ENCODE results near the gene ZNF699. TPM values are rescaled to one million over a fixed set of nuclear protein-coding genes. Genes with fewer than 3 reads are reported as not detected.
"Not testable (repeated sequence)": the region's sequence is repeated elsewhere in the genome, so short reads cannot be mapped to it uniquely, and the experiment has no call there.

Gene ZNF699
- total and polyA plus RNA-seq, 10 of the 15 experiments (the other 5 are each of a cell fraction or from before 2014, with no cell fraction given) = 0.04 to 2.9 (median 1.7) TPM

DNA sequence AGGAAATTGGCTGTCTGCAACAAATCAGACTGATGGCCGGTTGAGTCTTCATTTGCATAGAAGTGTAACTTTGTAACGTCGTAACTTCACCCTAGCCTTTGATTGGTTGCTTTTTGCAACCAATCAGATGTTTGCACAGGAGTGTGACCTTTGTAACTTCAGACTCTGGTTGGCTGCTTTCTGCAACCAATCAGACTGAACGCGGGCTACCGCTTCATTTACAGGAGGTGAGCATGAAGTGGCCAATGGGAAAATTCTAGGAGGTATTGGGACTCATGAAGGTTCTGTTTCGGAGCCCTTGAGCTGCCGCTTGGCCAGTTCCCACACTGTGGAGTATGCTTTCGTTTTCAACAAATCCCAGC lies 13.9 kb upstream of the ZNF699 start:
- Histone ChIP-seq H3K79me2 (ENCODE audit: control insufficient read depth, insufficient read depth, low read length) (no peaks in the 10 kb centered on the region; the same call in 1 of the 2 replicates), H3K9ac (ENCODE audit: control insufficient read depth, insufficient read depth, low read length) (peak overlapping the region; percentile 45; the same call in 1 of the 2 replicates), H3K4me2 (ENCODE audit: control insufficient read depth, insufficient read depth) (peak overlapping the region; percentile 96), H3K4me3 (peak overlapping the region; percentile 61), H4K20me1 (ENCODE audit: control insufficient read depth, insufficient read depth) (no peaks in the 10 kb centered on the region), H3K27me3 (replicated peaks in 1 of 2; ENCODE audit: control insufficient read depth in 2 of 2, insufficient read depth in 2 of 2, low read length in 1 of 2) (no peaks in the 10 kb centered on the region), H3K27ac (ENCODE audit: control insufficient read depth, insufficient read depth) (peak overlapping the region; percentile 51), H3K9me3 (replicated peaks; ENCODE audit: control insufficient read depth, insufficient read depth, low read length) (peaks cover 6% of the 10 kb centered on the region; the same call in 2 of the 3 replicates), H2AFZ (ENCODE audit: control insufficient read depth, low read depth, low read length) (peak overlapping the region; percentile 86), H3K36me3 (ENCODE audit: control insufficient read depth in 2 of 2, insufficient read depth in 2 of 2, low read length in 1 of 2) (no peaks in the 10 kb centered on the region), H3K4me1 (ENCODE audit: control insufficient read depth, insufficient read depth, low read length) (peaks cover 3% of the 10 kb centered on the region; the same call in 1 of the 2 replicates)
- intact Hi-C loops (cut with micrococcal nuclease; ENCODE audit: unreplicated experiment) = no loop called here
- RAD21 ChIA-PET (ENCODE audit: unreplicated experiment) = interaction anchor here (0.5 to 1.1 kb wide), 2 partner anchors 111 to 352 kb away, joined by 3 read pairs; partner anchors contain the start of gene ZNF266
- POLR2A ChIA-PET = interaction anchor here (0.5 to 0.8 kb wide), 2 partner anchors 15 to 1104 kb away, joined by 3 to 4 read pairs; no protein-coding TSS in a partner anchor
- ATAC-seq (peak; percentile 64), FAIRE-seq (no peak), DNase-seq (ENCODE audit: low read depth, low spot score) (peak; percentile 32)
- in situ Hi-C loops (cut with MboI) = loop anchor here (10.0 kb wide), 1 partner anchor 471 kb away; no protein-coding TSS in a partner anchor
- no peak for TF ChIP-seq MEF2B (IDR thresholded peaks at IDR 0.05; ENCODE audit: partially characterized antibody, poor library complexity, severe bottlenecking)
- 0 out of 2 replicates have a peak, but pooled peaks have one; percentile 12 for TF ChIP-seq CREB1 (IDR thresholded peaks at IDR 0.05; ENCODE audit: low read depth)
- TF ChIP-seq, protein P1, sequence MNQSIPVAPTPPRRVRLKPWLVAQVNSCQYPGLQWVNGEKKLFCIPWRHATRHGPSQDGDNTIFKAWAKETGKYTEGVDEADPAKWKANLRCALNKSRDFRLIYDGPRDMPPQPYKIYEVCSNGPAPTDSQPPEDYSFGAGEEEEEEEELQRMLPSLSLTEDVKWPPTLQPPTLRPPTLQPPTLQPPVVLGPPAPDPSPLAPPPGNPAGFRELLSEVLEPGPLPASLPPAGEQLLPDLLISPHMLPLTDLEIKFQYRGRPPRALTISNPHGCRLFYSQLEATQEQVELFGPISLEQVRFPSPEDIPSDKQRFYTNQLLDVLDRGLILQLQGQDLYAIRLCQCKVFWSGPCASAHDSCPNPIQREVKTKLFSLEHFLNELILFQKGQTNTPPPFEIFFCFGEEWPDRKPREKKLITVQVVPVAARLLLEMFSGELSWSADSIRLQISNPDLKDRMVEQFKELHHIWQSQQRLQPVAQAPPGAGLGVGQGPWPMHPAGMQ (IDR thresholded peaks at IDR 0.05; ENCODE audit: borderline replicate concordance) = no peak
- TF ChIP-seq, protein P2, sequence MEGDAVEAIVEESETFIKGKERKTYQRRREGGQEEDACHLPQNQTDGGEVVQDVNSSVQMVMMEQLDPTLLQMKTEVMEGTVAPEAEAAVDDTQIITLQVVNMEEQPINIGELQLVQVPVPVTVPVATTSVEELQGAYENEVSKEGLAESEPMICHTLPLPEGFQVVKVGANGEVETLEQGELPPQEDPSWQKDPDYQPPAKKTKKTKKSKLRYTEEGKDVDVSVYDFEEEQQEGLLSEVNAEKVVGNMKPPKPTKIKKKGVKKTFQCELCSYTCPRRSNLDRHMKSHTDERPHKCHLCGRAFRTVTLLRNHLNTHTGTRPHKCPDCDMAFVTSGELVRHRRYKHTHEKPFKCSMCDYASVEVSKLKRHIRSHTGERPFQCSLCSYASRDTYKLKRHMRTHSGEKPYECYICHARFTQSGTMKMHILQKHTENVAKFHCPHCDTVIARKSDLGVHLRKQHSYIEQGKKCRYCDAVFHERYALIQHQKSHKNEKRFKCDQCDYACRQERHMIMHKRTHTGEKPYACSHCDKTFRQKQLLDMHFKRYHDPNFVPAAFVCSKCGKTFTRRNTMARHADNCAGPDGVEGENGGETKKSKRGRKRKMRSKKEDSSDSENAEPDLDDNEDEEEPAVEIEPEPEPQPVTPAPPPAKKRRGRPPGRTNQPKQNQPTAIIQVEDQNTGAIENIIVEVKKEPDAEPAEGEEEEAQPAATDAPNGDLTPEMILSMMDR (IDR thresholded peaks at IDR 0.05 in 2 of 3, conservative IDR thresholded peaks at IDR 0.05 in 1 of 3; ENCODE audit: control insufficient read depth in 2 of 3, extremely low read depth in 1 of 3, insufficient read depth in 1 of 3, low read depth in 3 of 3, low read length in 3 of 3) = no peak
- TF ChIP-seq NR2C1 (IDR thresholded peaks at IDR 0.05) = 0 out of 2 replicates have a peak, but pooled peaks have one; percentile 26
- no peak for TF ChIP-seq SMAD5 (IDR thresholded peaks at IDR 0.05; ENCODE audit: low read depth)
- peak; percentile 71 for TF ChIP-seq NFYB (IDR thresholded peaks at IDR 0.05; ENCODE audit: insufficient read depth, low read depth, low read length)
- no peak for TF ChIP-seq PAX8 (IDR thresholded peaks at IDR 0.05)
- peak; percentile 60 for TF ChIP-seq SP1 (IDR thresholded peaks at IDR 0.05; ENCODE audit: low read depth, low read length)
- no peak for TF ChIP-seq SUZ12 (IDR thresholded peaks at IDR 0.05; ENCODE audit: unreplicated experiment)
- peak; percentile 46; the same call in 1 of the 3 replicates for TF ChIP-seq POU2F2 (IDR thresholded peaks at IDR 0.05; ENCODE audit: borderline replicate concordance, low read depth, low read length)
- no peak for TF ChIP-seq NFXL1 (IDR thresholded peaks at IDR 0.05; ENCODE audit: borderline replicate concordance)
- TF ChIP-seq MYB (IDR thresholded peaks at IDR 0.05; ENCODE audit: borderline replicate concordance, low read depth, low read length) = no peak
- no peak for TF ChIP-seq PAX5 (IDR thresholded peaks at IDR 0.05; ENCODE audit: borderline replicate concordance, low read depth, low read length)
- TF ChIP-seq HDAC6 (IDR thresholded peaks at IDR 0.05; ENCODE audit: unreplicated experiment) = no peak
- WGBS (ENCODE audit: insufficient coverage, insufficient replicate concordance, low lambda C conversion rate, missing lambda C conversion rate) = under 1% methylated on average over 9 of the region's 9 CpGs
- CTCF ChIA-PET = interaction anchor here (0.8 to 1.8 kb wide), 4 partner anchors 10 to 112 kb away, joined by 3 to 8 read pairs (median 4); partner anchors contain the start of gene ZNF266
- SMC1A ChIA-PET (ENCODE audit: uncharacterized antibody, unreplicated experiment) = interaction anchor here (0.9 to 1.2 kb wide), 2 partner anchors 13 to 112 kb away, joined by 3 to 4 read pairs; partner anchors contain the start of genes ZNF266 and ZNF699
- BruUV-seq (replicated peaks) = no TSS peak

DNA sequence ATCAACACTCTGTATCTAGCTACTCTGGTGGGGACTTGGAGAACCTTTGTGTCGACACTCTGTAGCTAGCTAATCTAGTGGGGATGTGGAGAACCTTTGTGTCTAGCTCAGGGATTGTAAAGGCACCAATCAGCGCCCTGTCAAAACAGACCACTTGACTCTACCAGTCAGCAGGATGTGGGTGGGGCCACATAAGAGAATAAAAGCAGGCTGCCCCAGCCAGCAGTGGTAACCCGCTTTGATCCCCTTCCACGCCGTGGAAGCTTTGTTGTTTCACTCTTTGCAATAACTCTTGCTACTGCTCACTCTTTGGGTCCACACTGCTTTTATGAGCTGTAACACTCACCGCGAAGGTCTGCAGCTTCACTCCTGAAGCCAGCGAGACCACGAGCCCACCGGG lies 12.6 kb upstream of the ZNF699 start:
- CTCF ChIA-PET; H3K9me3 ChIP-seq (replicated peaks; ENCODE audit: control insufficient read depth, insufficient read depth, low read length); BruUV-seq (replicated peaks); RAD21 ChIA-PET (ENCODE audit: unreplicated experiment); H4K20me1 ChIP-seq (ENCODE audit: control insufficient read depth, insufficient read depth); H3K4me2 ChIP-seq (ENCODE audit: control insufficient read depth, insufficient read depth); H3K79me2 ChIP-seq (ENCODE audit: control insufficient read depth, insufficient read depth, low read length); H3K4me3 ChIP-seq; H3K36me3 ChIP-seq (ENCODE audit: control insufficient read depth in 2 of 2, insufficient read depth in 2 of 2, low read length in 1 of 2); H3K4me1 ChIP-seq (ENCODE audit: control insufficient read depth, insufficient read depth, low read length); H3K27me3 ChIP-seq (replicated peaks in 1 of 2; ENCODE audit: control insufficient read depth in 2 of 2, insufficient read depth in 2 of 2, low read length in 1 of 2); H3K9ac ChIP-seq (ENCODE audit: control insufficient read depth, insufficient read depth, low read length); DNase-seq (ENCODE audit: low read depth, low spot score); POLR2A ChIA-PET; H2AFZ ChIP-seq (ENCODE audit: control insufficient read depth, low read depth, low read length); H3K27ac ChIP-seq (ENCODE audit: control insufficient read depth, insufficient read depth); FAIRE-seq; intact Hi-C loops (cut with micrococcal nuclease; ENCODE audit: unreplicated experiment); SMC1A ChIA-PET (ENCODE audit: uncharacterized antibody, unreplicated experiment); ATAC-seq: not testable (repeated sequence)
- 82% methylated on average over 10 of the region's 10 CpGs for WGBS (ENCODE audit: insufficient coverage, insufficient replicate concordance, low lambda C conversion rate, missing lambda C conversion rate)
- in situ Hi-C loops (cut with MboI) = loop anchor here (10.0 kb wide), 1 partner anchor 473 kb away; no protein-coding TSS in a partner anchor
